ENCODE data around the gene KIF1A.
"Not testable (repeated sequence)": the region's sequence is repeated elsewhere in the genome, so short reads cannot be mapped to it uniquely, and the experiment has no call there.

The KIF1A gene

DNA sequence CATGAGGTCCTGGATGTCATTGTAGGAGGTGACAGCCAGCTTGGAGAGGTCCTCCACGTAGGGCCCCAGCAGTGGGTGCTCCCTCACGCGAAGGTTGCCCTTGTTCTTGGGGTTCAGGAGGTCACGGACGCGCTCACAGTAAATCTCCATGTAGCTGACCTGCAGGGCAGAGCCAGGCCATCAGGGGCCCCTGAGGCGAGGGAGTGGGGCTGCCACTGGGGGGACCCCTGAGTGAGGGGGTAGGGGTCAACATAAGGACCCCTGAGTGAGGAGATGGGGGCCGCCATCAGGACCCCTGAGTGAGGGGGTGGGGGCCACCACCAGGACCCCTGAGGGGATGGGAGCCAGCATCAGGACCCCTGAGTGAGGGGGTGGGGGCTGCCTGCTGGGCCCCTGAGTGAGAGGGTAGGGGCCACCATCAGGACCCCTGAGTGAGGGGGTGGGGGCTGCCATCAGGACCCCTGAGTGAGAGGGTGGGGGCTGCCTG is 33.6 kb downstream of the KIF1A start:
- H3K9ac ChIP-seq (ENCODE audit: low read depth, low read length) = no peak overlapping the region
- H3K9me3 ChIP-seq (replicated peaks; ENCODE audit: low read length) = no peaks in the 10 kb centered on the region
- no peaks in the 10 kb centered on the region for H3K4me1 ChIP-seq (ENCODE audit: control insufficient read depth, insufficient read depth, low read length)
- no peak overlapping the region for H3K4me3 ChIP-seq (ENCODE audit: low read length)
- H3K4me2 ChIP-seq (ENCODE audit: low read length) = no peak overlapping the region
- no peaks in the 10 kb centered on the region for H3K36me3 ChIP-seq (ENCODE audit: insufficient read depth, low read length)
- H3K27me3 ChIP-seq (ENCODE audit: control insufficient read depth, insufficient read depth, low read length) = peaks cover 11% of the 10 kb centered on the region

DNA sequence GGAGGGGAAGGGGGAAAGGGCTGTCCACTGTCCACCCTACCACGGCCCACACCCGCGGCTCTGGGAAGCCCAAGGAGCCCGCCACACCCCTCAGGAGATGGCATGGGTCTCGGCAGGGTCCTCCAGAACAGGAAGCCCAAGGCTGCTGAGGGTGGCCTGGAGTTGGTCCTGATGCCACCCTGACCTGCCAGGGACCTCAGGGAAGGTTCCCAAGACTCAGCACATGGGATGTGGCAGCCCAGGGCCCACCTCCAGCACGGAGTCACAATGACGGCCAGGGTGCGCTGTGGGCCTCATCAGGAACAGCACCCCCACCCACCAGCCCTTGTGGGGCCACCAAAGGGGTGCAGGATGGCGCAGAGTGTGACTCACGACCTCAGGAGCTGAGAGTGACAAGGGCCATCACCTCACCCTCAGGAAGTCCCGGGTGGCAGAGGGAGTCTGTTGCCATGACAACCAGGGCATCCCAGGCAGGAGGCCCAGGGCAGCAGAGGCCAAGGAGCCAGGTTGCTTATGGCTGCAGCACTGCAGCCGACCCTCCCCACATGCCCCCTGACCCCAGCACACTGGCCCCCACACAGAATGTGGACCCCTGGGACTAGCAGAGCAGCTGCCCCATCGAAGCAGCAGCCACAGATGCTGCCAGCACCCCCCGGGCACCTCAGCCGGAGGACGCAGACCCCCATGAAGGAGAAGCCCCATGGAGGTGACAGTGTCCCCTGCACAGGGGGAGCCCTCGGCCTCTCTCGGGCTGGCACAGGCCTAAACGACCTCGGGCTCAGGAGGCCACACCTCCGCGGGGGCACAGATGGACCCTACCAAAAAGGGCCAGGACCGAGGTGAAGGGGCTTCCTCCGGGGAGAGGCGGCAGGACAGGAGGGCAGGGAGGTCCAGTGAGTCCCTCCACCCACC is 34.3 kb downstream of the KIF1A start:
- H3K4me3 ChIP-seq (ENCODE audit: low read length) = no peak overlapping the region
- H3K27me3 ChIP-seq (ENCODE audit: control insufficient read depth, insufficient read depth, low read length) = peaks cover 11% of the 10 kb centered on the region
- H3K9me3 ChIP-seq (replicated peaks; ENCODE audit: low read length) = no peaks in the 10 kb centered on the region
- H3K9ac ChIP-seq (ENCODE audit: low read depth, low read length) = no peak overlapping the region
- no peaks in the 10 kb centered on the region for H3K4me1 ChIP-seq (ENCODE audit: control insufficient read depth, insufficient read depth, low read length)
- no peak overlapping the region for H3K4me2 ChIP-seq (ENCODE audit: low read length)
- H3K36me3 ChIP-seq (ENCODE audit: insufficient read depth, low read length) = no peaks in the 10 kb centered on the region

DNA sequence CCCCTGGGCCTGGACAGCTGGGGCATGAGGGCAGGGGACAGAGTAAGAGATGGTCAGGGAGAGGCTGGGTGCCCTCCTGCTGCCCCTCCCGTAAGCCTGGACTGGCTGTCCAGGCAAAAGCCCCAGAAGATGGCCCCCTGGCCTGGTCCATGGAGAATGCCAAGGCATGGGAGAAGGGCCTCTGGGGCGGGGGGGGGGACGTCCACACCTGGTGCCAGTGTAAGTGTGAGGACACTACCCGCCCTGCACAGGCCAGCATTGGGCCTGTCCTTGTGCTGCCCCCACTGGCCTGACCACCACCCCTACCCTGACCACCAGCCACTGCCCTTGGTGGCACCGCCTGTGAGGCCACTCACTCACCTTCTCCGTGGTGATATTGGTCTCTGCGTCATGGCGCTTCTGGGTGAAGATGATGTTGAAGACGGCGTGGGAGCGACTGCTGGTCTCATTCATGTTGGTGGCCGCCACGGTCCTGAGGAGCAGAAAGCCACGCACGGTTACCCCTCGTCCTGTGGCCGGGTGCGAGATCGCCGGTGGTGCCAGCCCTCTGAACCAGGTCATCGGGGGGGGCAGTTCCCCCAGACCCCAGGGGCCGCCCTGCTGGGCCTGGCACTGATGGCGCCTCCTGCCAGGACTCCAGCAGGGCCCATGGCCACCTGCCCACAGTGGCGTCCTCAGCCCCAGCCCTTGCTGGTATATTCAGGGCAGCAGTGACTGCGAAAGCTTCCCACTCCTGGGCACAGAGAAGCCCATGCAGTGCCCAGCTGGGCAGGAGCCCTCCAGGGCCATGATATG is 35.2 kb downstream of the KIF1A start:
- H3K9ac ChIP-seq (ENCODE audit: low read depth, low read length) = no peak overlapping the region
- no peaks in the 10 kb centered on the region for H3K9me3 ChIP-seq (replicated peaks; ENCODE audit: low read length)
- no peak overlapping the region for H3K4me2 ChIP-seq (ENCODE audit: low read length)
- H3K27me3 ChIP-seq (ENCODE audit: control insufficient read depth, insufficient read depth, low read length) = peaks cover 15% of the 10 kb centered on the region
- no peaks in the 10 kb centered on the region for H3K36me3 ChIP-seq (ENCODE audit: insufficient read depth, low read length)
- H3K4me3 ChIP-seq (ENCODE audit: low read length) = no peak overlapping the region
- no peaks in the 10 kb centered on the region for H3K4me1 ChIP-seq (ENCODE audit: control insufficient read depth, insufficient read depth, low read length)

DNA sequence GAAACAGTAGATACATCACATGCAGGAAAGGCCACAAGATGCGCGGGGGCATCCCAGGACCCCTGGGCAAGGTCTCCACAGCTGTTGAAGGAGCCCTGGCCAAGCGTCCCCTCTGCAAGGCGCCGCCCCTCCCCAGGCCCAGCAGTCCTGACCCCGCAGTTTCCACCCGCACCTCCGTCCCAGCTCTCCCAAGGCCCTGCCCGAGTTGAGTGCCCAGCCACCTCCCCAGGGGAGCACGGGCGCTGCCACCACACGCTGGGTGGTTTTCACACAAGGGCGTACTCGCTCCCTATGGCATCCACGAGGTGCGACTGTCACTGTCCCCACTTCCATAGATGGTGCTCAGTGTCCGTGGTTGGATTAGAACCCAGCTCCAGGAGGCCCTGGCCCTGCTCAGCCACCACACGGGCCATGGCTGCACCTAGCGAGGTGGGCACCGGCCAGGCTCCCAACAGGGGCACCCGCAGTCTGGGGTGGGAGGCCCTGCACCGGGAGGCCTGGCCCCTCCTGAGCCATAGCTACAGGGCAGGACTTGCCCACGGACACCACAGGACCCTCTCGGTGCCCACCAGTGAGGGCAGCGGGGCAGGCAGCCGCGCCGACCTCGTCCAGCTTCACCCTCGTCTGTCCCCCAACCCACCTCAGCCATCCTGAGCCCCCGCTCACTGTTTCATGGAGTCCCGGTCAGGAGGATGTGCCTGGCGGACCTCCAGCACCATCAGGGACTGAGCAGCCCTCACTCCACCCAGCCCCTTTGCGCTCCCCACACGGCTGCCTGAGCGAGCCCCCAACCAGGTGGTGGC is 36.0 kb downstream of the KIF1A start:
- Histone ChIP-seq H3K9me3 (replicated peaks; ENCODE audit: low read length) (no peaks in the 10 kb centered on the region), H3K4me1 (ENCODE audit: control insufficient read depth, insufficient read depth, low read length) (no peaks in the 10 kb centered on the region), H3K4me3 (ENCODE audit: low read length) (no peak overlapping the region), H3K4me2 (ENCODE audit: low read length) (no peak overlapping the region), H3K36me3 (ENCODE audit: insufficient read depth, low read length) (no peaks in the 10 kb centered on the region), H3K9ac (ENCODE audit: low read depth, low read length) (no peak overlapping the region), H3K27me3 (ENCODE audit: control insufficient read depth, insufficient read depth, low read length) (peaks cover 20% of the 10 kb centered on the region)

DNA sequence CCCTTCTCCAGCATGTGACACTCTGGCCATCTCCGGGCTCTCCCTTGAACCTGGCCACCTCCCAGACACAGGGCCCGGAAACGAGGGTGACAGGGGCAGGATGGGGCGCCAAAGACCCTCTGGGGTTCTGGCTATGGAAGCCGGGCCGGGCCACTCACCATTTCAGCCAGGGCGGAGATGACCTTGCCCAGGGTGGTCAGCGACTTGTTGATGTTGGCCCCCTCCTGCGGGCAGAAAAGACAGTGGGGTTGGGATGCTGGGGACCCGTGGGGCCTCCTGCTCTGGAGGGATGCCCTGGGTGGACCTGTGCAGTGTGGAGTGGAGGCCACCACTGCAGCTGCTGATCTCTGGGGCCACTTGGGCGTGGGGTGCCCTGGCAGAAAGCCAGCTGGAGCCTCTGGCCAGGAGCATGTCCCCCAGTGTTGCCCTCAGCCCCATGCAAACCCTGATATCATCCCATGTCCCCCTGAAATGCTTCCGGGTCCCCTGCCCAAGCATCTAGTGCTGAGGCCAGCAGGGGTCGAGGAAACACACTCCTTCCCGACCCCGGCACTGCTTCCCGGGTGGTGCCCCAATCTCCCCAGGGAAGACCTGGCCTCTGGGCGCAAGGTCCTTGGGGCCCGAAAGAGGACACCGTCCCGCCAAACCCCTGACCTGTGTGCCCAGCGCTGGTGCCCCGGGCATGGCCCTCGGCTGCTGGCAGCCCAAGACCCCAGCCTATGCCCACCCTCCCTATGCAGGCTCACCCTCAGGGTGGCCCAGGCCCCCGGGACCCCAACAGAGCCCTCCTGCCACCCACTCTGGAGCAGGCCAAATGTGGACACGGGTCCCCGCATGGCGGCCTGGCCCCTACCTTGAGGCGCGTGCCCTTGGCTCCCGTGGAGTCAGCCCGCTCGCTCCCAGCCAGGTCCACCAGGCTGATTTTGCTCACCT is 36.9 kb downstream of the KIF1A start:
- Histone ChIP-seq H3K36me3 (ENCODE audit: insufficient read depth, low read length) (no peaks in the 10 kb centered on the region), H3K9ac (ENCODE audit: low read depth, low read length) (no peak overlapping the region)

DNA sequence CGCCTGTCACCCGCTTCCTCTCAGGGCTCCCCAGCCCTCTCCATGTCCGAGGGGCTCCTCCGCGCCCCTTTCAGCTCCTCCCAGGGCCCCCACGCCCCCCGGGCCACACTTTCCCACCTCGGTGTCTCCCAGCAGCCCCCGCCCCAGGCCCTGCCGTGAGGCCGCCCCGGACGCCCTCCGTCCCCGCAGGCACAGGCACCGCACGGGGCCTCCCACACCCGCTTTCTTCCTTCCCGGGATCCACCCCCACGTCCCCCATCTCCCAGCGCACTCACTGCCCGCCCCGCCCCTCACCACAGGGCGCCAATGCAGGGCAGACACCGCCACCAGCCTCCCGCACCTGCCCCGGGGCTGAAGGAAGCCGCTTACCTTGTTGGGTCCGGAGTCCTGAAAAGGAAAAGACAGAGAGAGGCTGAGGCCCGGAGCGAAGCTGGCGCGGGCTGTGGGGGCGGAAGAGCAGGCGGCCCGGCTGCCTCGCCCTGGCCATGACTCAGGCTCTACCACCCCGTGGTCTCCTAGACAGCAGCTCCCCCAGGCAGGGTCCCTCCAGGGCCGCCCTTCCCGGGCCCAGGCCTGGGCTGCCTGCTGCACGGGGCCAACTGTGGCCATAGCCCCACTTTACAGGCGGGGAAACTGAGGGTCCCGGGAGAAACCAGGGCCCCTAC is 37.7 kb downstream of the KIF1A start:
- no peaks in the 10 kb centered on the region for H3K9me3 ChIP-seq (replicated peaks; ENCODE audit: low read length)
- H3K9ac ChIP-seq (ENCODE audit: low read depth, low read length) = no peak overlapping the region
- peaks cover 15% of the 10 kb centered on the region for H3K27me3 ChIP-seq (ENCODE audit: control insufficient read depth, insufficient read depth, low read length)
- H3K4me2 ChIP-seq (ENCODE audit: low read length) = no peak overlapping the region
- H3K36me3 ChIP-seq (ENCODE audit: insufficient read depth, low read length) = no peaks in the 10 kb centered on the region
- H3K4me3 ChIP-seq (ENCODE audit: low read length) = no peak overlapping the region
- no peaks in the 10 kb centered on the region for H3K4me1 ChIP-seq (ENCODE audit: control insufficient read depth, insufficient read depth, low read length)

More for the DNA sequence above, 36.9 kb downstream of the KIF1A start:
- Histone ChIP-seq H3K4me2 (ENCODE audit: low read length) (no peak overlapping the region), H3K4me1 (ENCODE audit: control insufficient read depth, insufficient read depth, low read length) (no peaks in the 10 kb centered on the region), H3K9me3 (replicated peaks; ENCODE audit: low read length) (no peaks in the 10 kb centered on the region), H3K27me3 (ENCODE audit: control insufficient read depth, insufficient read depth, low read length) (peaks cover 16% of the 10 kb centered on the region), H3K4me3 (ENCODE audit: low read length) (no peak overlapping the region)

DNA sequence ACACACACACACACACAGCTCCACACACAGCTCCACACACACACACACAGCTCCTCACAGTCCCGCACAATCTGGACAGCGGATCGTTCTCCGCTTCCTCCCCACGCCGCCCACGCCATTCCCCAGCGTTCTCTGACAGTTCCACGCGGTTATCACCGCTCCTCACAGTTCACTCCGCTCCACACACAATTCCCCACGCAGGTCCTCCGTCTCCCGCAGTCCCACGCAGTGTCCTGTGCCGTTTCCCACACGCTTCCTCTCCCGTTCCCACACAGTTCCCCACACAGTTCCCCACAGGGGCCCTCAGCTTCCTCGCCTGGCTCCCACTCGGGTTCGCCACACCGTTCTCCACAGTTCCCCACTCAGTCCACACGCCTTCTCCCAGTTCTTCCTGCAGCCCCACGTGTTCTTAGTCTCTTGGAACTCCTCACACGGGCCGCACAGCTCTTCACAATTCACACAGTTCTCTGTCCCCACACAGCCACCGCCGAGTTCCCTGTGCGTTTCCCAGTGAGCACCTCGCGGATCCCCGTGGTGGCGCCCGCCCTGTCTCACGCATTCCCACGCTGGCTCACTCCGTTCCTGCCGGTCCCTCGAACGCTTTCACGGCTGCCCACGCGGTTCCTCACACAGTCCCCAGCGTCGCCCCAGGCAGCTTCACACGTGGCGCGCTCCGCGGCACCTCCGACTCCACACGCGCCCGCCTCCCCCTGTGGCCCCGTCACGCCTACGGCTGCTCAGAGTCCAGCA is 38.4 kb downstream of the KIF1A start:
- H3K27me3 ChIP-seq (ENCODE audit: control insufficient read depth, insufficient read depth, low read length) = peaks cover 13% of the 10 kb centered on the region
- H3K4me2 ChIP-seq (ENCODE audit: low read length) = no peak overlapping the region
- H3K9me3 ChIP-seq (replicated peaks; ENCODE audit: low read length) = no peaks in the 10 kb centered on the region
- H3K9ac ChIP-seq (ENCODE audit: low read depth, low read length) = no peak overlapping the region
- H3K4me1 ChIP-seq (ENCODE audit: control insufficient read depth, insufficient read depth, low read length) = no peaks in the 10 kb centered on the region
- H3K36me3 ChIP-seq (ENCODE audit: insufficient read depth, low read length) = no peaks in the 10 kb centered on the region
- H3K4me3 ChIP-seq (ENCODE audit: low read length) = no peak overlapping the region

DNA sequence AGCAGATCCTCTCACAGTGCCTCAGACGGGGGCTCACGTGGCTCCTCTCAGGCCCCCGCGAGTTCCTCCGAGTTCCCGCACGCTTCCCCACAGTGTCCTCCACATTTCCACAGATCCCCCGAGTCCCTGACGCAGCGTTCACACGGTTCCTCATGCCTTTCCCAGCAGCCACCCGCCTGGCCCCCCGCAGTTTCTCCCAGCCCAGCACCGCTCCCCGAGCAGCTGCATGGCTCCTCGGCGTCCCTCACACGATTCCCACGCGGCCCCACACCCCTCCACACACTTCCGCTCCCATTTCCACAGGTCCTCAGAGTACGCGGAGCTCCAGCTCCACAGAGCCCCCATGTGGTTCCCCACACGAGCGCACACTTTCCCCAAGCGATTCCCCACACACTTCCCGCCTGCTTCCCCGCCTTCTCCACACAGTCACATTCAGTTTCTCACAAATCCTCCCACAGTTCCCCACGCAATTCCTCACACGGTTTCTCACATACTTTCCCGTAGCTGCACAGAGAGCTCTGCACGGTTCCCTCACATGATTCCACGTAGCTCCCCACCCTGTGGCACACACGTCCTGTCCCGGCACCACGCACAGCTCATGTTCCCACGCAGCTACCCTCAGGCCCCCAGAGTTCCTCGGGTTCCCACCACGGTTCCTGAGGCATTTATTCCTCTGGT is 39.9 kb downstream of the KIF1A start:
- no peaks in the 10 kb centered on the region for H3K36me3 ChIP-seq (ENCODE audit: insufficient read depth, low read length)
- H3K9ac ChIP-seq (ENCODE audit: low read depth, low read length) = no peak overlapping the region
- no peaks in the 10 kb centered on the region for H3K4me1 ChIP-seq (ENCODE audit: control insufficient read depth, insufficient read depth, low read length)
- no peaks in the 10 kb centered on the region for H3K9me3 ChIP-seq (replicated peaks; ENCODE audit: low read length)
- no peak overlapping the region for H3K4me2 ChIP-seq (ENCODE audit: low read length)
- peaks cover 19% of the 10 kb centered on the region for H3K27me3 ChIP-seq (ENCODE audit: control insufficient read depth, insufficient read depth, low read length)
- H3K4me3 ChIP-seq (ENCODE audit: low read length) = no peak overlapping the region

DNA sequence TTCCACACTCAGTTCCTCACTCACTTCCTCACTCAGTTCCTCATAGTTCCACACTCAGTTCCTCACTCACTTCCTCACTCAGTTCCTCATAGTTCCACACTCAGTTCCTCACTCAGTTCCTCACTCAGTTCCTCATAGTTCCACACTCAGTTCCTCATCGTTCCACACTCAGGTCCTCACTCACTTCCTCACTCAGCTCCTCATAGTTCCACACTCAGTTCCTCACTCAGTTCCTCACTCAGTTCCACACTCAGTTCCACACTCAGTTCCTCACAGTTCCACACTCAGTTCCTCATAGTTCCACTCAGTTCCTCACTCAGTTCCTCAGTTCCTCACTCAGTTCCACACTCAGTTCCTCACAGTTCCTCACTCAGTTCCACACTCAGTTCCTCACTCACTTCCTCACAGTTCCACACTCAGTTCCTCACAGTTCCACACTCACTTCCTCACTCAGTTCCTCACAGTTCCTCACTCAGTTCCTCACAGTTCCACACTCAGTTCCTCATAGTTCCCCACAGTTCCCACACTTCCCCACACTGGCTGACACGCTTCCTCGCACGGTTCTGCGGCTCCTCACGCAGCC is 40.7 kb downstream of the KIF1A start:
- H3K4me1 ChIP-seq (ENCODE audit: control insufficient read depth, insufficient read depth, low read length); H3K9me3 ChIP-seq (replicated peaks; ENCODE audit: low read length); H3K4me3 ChIP-seq (ENCODE audit: low read length); H3K36me3 ChIP-seq (ENCODE audit: insufficient read depth, low read length); H3K4me2 ChIP-seq (ENCODE audit: low read length); H3K9ac ChIP-seq (ENCODE audit: low read depth, low read length): not testable (repeated sequence)
- peaks cover 24% of the 10 kb centered on the region for H3K27me3 ChIP-seq (ENCODE audit: control insufficient read depth, insufficient read depth, low read length)

Data from skeletal muscle satellite cell (primary cell).